Activated T-cell treated with anti-CD3 and anti-CD28 coated beads, Interleukin-2, amount 50 U/mL, for 4 hours (primary cell): ENCODE results near the gene ATF4. TPM values are rescaled to one million over a fixed set of nuclear protein-coding genes. Genes with fewer than 3 reads are reported as not detected.

Experiments used
- ATAC-seq, 2 donors: fragments of 200-7000 bp; cut with Tn5 transposase; one replicate each; pipeline ENCODE4 v1.10.0; 2021
- DNase-seq: peaks from one replicate; pipeline ENCODE4 v3.0.0-alpha.2; 2020
- H3K27me3 Mint-ChIP-seq: one replicate; pipeline ENCODE4 v1.8.0; 2021; ENCODE audit warnings: low read depth, mixed read lengths
- H3K36me3 Mint-ChIP-seq: one replicate; pipeline ENCODE4 v1.8.0; 2022; ENCODE audit warnings: mixed read lengths; ENCODE audit not compliant: insufficient read depth
- H3K4me1 Mint-ChIP-seq: one replicate; pipeline ENCODE4 v1.8.0; 2021; ENCODE audit warnings: low read depth, mixed read lengths
- H3K4me3 Mint-ChIP-seq: one replicate; pipeline ENCODE4 v1.8.0; 2021; ENCODE audit warnings: mild to moderate bottlenecking, moderate library complexity, mixed read lengths
- H3K9me3 Mint-ChIP-seq: one replicate; pipeline ENCODE4 v1.8.0; 2021; ENCODE audit warnings: mixed read lengths
- total RNA-seq, 3 donors: library from RNA; stranded (reverse); gene quantifications; one replicate each; pipeline ENCODE4 v1.2.1, GENCODE V29; 2021

ATF4 gene, protein sequence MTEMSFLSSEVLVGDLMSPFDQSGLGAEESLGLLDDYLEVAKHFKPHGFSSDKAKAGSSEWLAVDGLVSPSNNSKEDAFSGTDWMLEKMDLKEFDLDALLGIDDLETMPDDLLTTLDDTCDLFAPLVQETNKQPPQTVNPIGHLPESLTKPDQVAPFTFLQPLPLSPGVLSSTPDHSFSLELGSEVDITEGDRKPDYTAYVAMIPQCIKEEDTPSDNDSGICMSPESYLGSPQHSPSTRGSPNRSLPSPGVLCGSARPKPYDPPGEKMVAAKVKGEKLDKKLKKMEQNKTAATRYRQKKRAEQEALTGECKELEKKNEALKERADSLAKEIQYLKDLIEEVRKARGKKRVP
- 100 to 1,000 TPM; 611 to 673 (median 650) TPM for total RNA-seq

DNA sequence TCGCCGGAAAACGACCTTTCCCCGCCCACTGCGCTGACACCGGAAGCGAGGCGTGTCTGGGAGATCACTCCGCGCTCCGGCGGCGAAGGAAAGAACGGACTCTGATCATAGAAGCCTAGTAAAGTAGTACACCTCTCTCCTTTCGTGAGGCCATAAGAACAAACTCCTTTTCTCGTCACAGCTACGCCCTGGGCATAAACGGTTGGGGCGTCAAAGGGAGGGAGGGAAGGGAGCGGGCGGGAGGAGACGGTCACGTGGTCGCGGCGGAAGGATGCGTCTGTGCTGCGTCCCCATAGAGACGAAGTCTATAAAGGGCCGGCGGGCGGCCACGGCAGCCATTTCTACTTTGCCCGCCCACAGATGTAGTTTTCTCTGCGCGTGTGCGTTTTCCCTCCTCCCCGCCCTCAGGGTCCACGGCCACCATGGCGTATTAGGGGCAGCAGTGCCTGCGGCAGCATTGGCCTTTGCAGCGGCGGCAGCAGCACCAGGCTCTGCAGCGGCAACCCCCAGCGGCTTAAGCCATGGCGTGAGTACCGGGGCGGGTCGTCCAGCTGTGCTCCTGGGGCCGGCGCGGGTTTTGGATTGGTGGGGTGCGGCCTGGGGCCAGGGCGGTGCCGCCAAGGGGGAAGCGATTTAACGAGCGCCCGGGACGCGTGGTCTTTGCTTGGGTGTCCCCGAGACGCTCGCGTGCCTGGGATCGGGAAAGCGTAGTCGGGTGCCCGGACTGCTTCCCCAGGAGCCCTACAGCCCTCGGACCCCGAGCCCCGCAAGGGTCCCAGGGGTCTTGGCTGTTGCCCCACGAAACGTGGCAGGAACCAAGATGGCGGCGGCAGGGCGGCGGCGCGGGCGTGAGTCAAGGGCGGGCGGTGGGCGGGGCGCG lies at the start of gene ATF4:
ATF4 (plus strand) TSS at position 337 of the 880 bp plus-strand sequence. CDS start 884 bp downstream, outside the sequence.
- H3K4me3 Mint-ChIP-seq, result peak within 1 kb of the TSS; percentile 96
- H3K9me3 Mint-ChIP-seq, result no peaks in the 10 kb centered on the region
- peaks cover 2% of the 10 kb centered on the region for H3K27me3 Mint-ChIP-seq
- H3K4me1 Mint-ChIP-seq, result peaks cover 52% of the 10 kb centered on the region
- H3K36me3 Mint-ChIP-seq, result peaks cover 42% of the 10 kb centered on the region
- peak; percentile 95 for DNase-seq
- ATAC-seq, result peak; percentile 42 to 46

DNA sequence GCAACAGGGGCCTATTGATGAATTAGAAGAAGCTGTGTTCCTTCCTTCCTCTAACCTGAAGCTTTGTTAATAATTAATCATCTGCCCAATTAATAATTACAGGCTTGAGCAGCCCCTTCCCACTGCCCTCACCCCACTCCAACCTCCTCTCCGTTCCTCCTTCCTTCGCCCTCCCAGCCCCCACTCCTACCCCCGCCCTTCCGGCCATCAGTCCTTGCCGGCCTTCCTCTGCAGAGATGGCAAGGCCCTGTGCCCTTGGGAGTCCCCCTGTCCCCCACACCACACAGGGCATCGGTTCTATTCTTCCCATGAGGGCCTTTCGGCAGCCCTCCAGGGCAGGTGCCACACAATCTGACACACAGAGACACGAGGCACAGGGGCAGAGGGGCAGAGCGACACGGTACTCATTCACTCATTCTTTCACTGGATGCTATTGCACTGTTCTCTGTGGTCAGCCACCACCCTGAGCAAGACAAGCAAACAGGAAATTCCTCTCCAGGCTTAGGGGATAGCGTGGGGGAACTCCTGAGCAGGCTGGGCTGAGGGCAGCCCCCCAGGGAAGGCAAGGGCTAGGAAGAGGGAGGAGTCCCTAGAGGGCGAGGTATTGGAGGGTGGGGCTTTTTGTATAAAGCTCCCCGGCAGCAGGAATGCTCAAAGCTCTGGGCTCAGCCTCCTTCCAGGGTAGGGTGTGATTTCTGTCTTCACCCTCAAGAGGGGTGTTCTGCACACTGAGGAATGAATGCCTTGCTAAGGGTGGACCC lies 48.8 kb upstream of the ATF4 start:
- peaks cover 19% of the 10 kb centered on the region for H3K4me1 Mint-ChIP-seq
- peaks cover 4% of the 10 kb centered on the region for H3K27me3 Mint-ChIP-seq

DNA sequence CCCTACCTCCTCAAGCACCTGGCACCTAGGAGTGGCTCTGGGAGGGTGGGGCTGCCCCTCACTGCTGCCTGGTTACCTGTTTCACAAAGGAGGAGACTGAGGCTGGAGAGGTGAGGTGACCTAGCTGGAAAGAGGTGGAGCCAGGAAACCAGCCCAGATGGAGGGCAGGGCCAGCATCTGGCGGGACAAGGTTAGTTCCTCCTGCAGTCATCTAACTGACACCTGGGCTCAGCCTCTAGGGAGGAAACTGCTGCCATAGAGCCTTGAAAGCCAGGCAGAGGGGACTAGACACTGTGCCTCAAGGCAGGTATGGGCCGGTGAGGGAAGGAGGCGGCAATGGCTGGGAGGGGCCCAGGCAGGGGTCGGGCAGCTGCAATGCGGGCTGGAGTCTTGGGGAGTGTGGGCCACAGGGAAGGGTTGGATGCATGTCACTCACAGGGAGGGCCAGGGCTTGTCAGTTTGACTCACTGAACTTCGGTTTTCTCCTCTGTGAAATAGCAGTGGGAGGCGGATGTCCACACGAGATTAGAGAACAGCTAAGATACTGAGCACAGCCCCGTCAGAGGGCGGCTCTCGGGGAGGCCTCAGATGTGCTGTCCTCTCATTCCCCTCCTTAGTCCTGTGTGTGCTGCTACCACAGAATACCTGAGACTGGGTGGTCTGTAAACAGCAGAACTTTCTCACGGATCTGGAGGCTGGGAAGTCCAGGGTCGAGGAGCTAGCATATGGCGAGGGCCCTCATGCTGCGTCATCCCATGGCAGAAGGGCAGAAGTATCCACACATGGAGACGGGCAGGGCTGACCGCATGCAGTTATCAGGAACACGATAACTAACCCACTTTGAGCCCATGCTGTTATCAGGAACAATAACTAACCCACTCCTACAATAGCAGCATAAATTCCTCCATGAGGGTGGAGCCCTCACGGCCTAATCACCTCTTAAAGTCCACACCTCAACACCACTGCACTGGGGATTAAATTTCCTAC lies 47.5 kb upstream of the ATF4 start:
- ATAC-seq, result no peak
- Mint-ChIP-seq H3K27me3 (peaks cover 4% of the 10 kb centered on the region), H3K9me3 (no peaks in the 10 kb centered on the region)

More for the DNA sequence above, 48.8 kb upstream of the ATF4 start:
- ATAC-seq (peak; percentile 66 to 71), DNase-seq (no peak)
- Mint-ChIP-seq H3K36me3 (no peaks in the 10 kb centered on the region), H3K4me3 (no peak overlapping the region), H3K9me3 (no peaks in the 10 kb centered on the region)

DNA sequence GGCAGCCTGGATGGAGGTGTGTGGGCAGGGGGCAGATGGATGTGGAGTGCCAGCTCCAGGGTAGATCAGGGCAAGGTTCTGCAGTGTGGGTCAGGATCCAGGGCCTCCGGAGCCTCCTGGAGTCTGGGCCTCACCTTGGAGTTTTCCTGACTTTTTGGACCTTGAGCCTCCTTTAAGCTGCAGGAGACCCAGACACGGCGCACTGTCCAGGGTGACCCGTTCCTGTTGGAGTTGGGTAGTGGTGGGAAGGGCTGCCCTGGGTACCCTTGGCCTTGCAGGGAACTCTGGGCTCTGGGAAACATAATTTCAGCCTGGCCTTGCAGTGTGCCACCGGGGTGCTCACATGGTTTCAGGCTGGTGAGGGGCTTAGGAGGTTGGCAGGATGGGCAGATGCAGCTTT lies 46.5 kb upstream of the ATF4 start:
- no peak for DNase-seq
- ATAC-seq, result no peak
- H3K4me3 Mint-ChIP-seq, result no peak overlapping the region
- no peaks in the 10 kb centered on the region for H3K27me3 Mint-ChIP-seq
- peaks cover 19% of the 10 kb centered on the region for H3K4me1 Mint-ChIP-seq
- no peaks in the 10 kb centered on the region for H3K9me3 Mint-ChIP-seq
- H3K36me3 Mint-ChIP-seq, result no peaks in the 10 kb centered on the region

More for the DNA sequence above, 47.5 kb upstream of the ATF4 start:
- Mint-ChIP-seq H3K4me1 (peaks cover 19% of the 10 kb centered on the region), H3K36me3 (no peaks in the 10 kb centered on the region), H3K4me3 (no peak overlapping the region)
- DNase-seq, result no peak

DNA sequence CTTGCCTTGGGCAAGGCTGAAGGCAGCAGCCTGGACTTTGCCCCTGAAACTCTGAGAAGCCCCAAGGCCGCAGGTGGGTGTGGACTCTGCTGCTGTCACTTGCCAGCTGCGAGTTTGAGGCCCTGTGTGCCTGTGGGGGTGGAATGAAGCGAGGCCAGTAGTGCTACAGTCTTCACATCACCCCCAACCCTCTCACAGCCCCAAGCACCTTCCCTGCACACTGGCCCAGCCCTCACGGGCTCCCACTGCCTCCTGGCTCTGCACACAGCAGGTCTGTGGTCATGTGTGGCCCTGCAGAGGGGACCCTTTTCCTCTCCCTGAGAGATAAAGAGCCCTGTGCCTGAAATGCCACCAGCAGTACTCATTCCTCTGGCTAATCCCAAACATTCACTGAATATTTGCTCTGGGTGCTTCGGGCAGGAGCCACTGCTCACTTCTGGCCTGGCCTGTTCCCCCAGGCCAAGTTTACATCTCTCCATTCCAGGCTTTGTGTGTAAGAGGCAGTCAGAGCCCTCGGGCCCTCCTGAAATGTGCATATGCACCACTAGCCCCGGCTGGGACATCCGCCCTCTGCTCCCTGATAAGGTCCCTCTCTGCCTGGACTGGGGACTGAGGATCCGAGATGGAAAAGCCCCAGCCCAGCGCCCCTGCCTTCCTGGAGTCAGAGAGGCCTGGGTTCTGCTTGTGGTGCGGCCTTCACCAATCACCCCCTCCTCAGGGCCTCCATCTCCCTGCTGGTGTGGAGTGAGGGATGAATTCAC lies 45.8 kb upstream of the ATF4 start:
- DNase-seq (no peak), ATAC-seq (no peak)
- Mint-ChIP-seq H3K27me3 (no peaks in the 10 kb centered on the region), H3K36me3 (no peaks in the 10 kb centered on the region), H3K4me3 (no peak overlapping the region), H3K9me3 (no peaks in the 10 kb centered on the region), H3K4me1 (peaks cover 19% of the 10 kb centered on the region)

DNA sequence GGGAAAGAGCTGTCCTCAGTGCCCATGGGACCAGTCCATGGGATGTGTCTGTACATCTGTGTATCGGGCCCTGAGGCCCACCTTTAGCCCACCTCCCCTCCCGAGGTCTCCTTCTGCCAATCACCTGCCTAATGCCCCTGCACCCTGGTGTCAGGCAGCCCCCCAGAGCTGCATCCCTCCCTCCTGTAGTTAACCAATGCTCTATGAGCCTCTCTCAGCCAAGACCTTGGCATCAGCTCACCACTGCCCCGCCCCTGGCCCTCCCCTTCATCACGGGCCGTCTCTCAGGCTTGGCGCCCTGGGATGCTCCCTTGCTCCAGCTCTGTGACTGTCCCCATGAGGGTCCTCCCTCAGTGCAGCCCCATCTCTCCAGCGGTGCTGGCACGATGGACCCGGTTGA lies 45.0 kb upstream of the ATF4 start:
- H3K27me3 Mint-ChIP-seq, result no peaks in the 10 kb centered on the region
- H3K36me3 Mint-ChIP-seq, result no peaks in the 10 kb centered on the region
- H3K9me3 Mint-ChIP-seq, result no peaks in the 10 kb centered on the region
- peaks cover 19% of the 10 kb centered on the region for H3K4me1 Mint-ChIP-seq
- H3K4me3 Mint-ChIP-seq, result no peak overlapping the region
- DNase-seq (no peak), ATAC-seq (no peak)

DNA sequence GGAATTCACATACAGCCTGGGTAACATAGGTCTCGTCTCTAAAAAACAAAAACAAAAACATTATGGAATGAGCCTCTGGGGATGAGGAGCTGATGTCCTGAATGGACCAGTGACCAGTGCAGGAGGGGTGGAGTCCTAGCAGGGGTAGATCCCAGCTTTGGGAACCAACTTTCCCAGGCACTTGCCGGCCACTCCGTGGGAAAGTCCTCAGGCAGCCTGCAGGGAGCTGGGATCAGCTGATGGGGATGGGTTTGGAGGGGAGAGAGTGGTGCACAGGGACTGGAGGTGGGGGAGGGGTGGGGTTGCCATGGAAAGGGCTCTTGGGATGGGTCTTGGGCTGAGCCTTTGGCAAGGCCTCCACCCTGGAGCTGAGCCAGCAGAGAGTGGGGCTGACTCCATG lies 44.5 kb upstream of the ATF4 start:
- no peaks in the 10 kb centered on the region for H3K36me3 Mint-ChIP-seq

DNA sequence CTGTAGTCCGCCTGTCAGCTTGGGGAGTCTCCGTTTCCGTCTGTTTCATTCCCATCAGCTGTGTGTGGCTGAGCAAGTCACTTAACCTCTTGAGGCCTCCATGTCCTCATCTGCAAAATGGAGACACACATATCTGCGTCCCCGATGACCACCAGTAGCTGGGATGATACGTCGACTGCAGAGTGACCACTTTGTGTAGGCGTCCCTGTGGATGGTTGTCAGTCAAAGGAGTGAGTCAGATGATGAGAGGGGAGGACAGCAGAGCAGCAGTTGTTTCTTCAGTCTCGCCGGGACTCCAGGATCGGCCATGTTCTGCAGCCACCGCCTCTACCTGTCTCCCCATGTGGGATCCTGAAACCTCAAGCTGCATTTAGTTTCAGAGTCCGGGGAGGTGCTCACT lies 43.7 kb upstream of the ATF4 start:
- H3K4me3 Mint-ChIP-seq, result no peak overlapping the region
- ATAC-seq, result no peak

More for the DNA sequence above, 44.5 kb upstream of the ATF4 start:
- Mint-ChIP-seq H3K4me3 (no peak overlapping the region), H3K9me3 (no peaks in the 10 kb centered on the region), H3K4me1 (peaks cover 17% of the 10 kb centered on the region), H3K27me3 (no peaks in the 10 kb centered on the region)
- DNase-seq (no peak), ATAC-seq (no peak)

DNA sequence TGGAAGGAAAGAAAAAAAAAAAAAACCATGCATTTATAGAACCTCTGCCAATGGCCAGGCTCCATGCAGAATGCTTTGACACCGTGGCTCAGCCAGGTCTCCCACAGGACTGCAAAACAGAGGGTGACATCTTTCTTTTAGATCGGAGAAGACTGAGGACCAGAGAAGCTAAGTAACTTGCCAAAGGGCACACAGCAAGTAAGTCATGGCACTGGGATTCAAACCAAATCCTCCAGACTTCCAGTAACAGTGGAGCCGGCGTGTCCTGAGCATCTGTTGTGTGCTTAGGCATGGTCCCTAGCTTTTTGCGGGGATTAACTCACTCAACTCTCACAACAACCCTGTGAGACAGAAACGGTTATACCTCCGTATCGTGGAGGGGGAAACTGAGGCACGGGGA lies 42.8 kb upstream of the ATF4 start:
- H3K36me3 Mint-ChIP-seq, result no peaks in the 10 kb centered on the region
- DNase-seq (no peak), ATAC-seq (no peak)
- peaks cover 3% of the 10 kb centered on the region for H3K27me3 Mint-ChIP-seq
- no peak overlapping the region for H3K4me3 Mint-ChIP-seq
- H3K4me1 Mint-ChIP-seq, result peaks cover 3% of the 10 kb centered on the region
- H3K9me3 Mint-ChIP-seq, result no peaks in the 10 kb centered on the region

More for the DNA sequence above, 43.7 kb upstream of the ATF4 start:
- DNase-seq, result no peak
- Mint-ChIP-seq H3K4me1 (peaks cover 12% of the 10 kb centered on the region), H3K9me3 (no peaks in the 10 kb centered on the region), H3K27me3 (peaks cover 3% of the 10 kb centered on the region), H3K36me3 (no peaks in the 10 kb centered on the region)

DNA sequence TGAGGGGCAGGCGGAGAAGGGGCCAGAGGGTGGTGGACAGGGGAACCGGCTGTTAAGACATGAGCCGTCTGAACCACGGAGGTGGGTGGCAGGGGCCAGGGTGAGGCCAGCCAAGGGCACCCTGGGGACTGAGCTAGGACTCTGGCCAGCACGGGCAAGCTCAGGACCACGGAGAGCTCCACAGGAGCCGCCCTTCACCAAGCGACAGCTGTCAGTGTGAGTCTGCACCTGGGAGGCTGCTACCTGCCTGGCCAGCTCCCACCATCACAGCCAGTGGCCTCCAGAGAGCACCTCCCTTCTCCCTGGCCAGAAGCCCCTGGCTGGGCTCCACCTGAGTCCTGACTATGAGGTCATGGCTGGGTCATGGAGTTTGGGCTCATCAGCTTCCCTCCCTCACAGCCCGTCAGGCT lies 41.9 kb upstream of the ATF4 start:
- Mint-ChIP-seq H3K27me3 (peaks cover 3% of the 10 kb centered on the region), H3K36me3 (no peaks in the 10 kb centered on the region), H3K4me1 (no peaks in the 10 kb centered on the region), H3K9me3 (no peaks in the 10 kb centered on the region), H3K4me3 (no peak overlapping the region)
- no peak for DNase-seq
- ATAC-seq, result peak in 1 of 2 donors; percentile 46

DNA sequence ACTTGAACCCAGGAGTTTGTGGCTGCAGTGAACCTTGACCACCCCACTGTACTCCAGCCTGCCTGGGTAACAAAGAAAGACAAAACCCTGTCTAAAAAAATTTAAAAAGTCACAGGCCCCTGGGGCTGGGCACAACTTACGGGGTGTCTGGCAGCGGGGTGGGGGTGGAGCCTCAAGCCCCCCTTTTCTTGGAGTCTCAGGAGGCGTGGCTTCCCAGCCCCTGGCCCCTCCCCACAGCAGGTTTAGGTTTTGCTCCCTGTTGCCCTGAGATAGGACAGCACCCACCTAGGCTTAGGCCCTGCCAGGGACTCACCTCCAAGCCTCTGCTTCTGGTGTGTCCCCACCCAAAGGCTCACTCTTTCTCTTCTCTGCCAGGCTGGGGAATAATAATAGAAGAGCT lies 41.1 kb upstream of the ATF4 start:
- ATAC-seq, result no peak
- Mint-ChIP-seq H3K36me3 (no peaks in the 10 kb centered on the region), H3K27me3 (peaks cover 3% of the 10 kb centered on the region), H3K9me3 (no peaks in the 10 kb centered on the region), H3K4me1 (no peaks in the 10 kb centered on the region), H3K4me3 (no peak overlapping the region)
- DNase-seq, result no peak

DNA sequence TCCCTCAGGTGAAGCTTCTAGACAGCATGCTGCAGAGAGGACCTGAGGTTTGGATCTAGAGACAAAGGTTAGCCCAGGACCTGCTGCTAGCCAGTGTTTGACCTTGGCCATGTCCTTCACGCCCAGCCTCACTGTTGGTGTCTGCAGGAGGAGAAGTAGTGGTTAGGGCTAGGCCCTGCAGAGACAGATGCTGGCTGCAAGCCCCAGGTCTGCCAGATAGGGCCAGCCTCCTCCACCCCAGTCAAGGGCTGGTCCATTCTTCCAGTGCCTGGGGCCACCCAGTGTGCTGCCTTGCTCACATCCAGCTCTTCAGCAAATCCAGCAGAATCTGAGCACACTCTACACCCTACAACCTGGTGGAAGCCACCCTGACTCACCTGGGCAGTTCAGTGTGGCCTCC lies 39.8 kb upstream of the ATF4 start:
- DNase-seq, result no peak
- peaks cover 3% of the 10 kb centered on the region for H3K27me3 Mint-ChIP-seq
- no peak overlapping the region for H3K4me3 Mint-ChIP-seq
- H3K4me1 Mint-ChIP-seq, result no peaks in the 10 kb centered on the region
- no peak for ATAC-seq
- H3K9me3 Mint-ChIP-seq, result no peaks in the 10 kb centered on the region
- no peaks in the 10 kb centered on the region for H3K36me3 Mint-ChIP-seq

DNA sequence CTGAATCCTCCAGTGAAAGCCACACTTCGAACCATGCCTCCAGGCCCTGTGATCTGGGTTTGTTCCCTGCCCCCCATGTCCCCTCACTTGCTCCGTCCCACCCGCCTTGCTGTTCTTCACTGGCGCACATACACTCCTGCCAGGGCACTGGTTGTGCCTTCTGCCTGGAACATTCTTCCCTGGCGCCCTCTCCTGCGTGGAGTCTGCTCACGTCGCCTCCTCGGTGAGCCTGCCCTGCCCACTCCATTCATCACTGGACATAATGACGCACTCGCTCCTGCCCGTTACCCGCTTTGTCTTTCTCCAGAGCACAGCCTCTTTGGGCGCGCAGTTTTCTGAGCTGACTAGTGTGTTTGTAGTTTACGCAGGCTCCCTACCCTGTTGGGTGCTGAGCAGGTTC lies 39.3 kb upstream of the ATF4 start:
- H3K9me3 Mint-ChIP-seq, result no peaks in the 10 kb centered on the region
- ATAC-seq, result no peak
- H3K4me3 Mint-ChIP-seq, result no peak overlapping the region

More for the DNA sequence above, 39.3 kb upstream of the ATF4 start:
- Mint-ChIP-seq H3K4me1 (no peaks in the 10 kb centered on the region), H3K36me3 (no peaks in the 10 kb centered on the region), H3K27me3 (peaks cover 3% of the 10 kb centered on the region)
- DNase-seq, result no peak
